Measurements from ENCODE around the gene EXOC4. TPM values are rescaled to one million over a fixed set of nuclear protein-coding genes. Genes with fewer than 3 reads are reported as not detected.

EXOC4 gene
- total and polyA plus RNA-seq, 2 of the 8 experiments (the other 6 are each of a cell fraction or from before 2014, with no cell fraction given) = 27.0 to 67.3 TPM

- TF ChIP-seq, protein P1, sequence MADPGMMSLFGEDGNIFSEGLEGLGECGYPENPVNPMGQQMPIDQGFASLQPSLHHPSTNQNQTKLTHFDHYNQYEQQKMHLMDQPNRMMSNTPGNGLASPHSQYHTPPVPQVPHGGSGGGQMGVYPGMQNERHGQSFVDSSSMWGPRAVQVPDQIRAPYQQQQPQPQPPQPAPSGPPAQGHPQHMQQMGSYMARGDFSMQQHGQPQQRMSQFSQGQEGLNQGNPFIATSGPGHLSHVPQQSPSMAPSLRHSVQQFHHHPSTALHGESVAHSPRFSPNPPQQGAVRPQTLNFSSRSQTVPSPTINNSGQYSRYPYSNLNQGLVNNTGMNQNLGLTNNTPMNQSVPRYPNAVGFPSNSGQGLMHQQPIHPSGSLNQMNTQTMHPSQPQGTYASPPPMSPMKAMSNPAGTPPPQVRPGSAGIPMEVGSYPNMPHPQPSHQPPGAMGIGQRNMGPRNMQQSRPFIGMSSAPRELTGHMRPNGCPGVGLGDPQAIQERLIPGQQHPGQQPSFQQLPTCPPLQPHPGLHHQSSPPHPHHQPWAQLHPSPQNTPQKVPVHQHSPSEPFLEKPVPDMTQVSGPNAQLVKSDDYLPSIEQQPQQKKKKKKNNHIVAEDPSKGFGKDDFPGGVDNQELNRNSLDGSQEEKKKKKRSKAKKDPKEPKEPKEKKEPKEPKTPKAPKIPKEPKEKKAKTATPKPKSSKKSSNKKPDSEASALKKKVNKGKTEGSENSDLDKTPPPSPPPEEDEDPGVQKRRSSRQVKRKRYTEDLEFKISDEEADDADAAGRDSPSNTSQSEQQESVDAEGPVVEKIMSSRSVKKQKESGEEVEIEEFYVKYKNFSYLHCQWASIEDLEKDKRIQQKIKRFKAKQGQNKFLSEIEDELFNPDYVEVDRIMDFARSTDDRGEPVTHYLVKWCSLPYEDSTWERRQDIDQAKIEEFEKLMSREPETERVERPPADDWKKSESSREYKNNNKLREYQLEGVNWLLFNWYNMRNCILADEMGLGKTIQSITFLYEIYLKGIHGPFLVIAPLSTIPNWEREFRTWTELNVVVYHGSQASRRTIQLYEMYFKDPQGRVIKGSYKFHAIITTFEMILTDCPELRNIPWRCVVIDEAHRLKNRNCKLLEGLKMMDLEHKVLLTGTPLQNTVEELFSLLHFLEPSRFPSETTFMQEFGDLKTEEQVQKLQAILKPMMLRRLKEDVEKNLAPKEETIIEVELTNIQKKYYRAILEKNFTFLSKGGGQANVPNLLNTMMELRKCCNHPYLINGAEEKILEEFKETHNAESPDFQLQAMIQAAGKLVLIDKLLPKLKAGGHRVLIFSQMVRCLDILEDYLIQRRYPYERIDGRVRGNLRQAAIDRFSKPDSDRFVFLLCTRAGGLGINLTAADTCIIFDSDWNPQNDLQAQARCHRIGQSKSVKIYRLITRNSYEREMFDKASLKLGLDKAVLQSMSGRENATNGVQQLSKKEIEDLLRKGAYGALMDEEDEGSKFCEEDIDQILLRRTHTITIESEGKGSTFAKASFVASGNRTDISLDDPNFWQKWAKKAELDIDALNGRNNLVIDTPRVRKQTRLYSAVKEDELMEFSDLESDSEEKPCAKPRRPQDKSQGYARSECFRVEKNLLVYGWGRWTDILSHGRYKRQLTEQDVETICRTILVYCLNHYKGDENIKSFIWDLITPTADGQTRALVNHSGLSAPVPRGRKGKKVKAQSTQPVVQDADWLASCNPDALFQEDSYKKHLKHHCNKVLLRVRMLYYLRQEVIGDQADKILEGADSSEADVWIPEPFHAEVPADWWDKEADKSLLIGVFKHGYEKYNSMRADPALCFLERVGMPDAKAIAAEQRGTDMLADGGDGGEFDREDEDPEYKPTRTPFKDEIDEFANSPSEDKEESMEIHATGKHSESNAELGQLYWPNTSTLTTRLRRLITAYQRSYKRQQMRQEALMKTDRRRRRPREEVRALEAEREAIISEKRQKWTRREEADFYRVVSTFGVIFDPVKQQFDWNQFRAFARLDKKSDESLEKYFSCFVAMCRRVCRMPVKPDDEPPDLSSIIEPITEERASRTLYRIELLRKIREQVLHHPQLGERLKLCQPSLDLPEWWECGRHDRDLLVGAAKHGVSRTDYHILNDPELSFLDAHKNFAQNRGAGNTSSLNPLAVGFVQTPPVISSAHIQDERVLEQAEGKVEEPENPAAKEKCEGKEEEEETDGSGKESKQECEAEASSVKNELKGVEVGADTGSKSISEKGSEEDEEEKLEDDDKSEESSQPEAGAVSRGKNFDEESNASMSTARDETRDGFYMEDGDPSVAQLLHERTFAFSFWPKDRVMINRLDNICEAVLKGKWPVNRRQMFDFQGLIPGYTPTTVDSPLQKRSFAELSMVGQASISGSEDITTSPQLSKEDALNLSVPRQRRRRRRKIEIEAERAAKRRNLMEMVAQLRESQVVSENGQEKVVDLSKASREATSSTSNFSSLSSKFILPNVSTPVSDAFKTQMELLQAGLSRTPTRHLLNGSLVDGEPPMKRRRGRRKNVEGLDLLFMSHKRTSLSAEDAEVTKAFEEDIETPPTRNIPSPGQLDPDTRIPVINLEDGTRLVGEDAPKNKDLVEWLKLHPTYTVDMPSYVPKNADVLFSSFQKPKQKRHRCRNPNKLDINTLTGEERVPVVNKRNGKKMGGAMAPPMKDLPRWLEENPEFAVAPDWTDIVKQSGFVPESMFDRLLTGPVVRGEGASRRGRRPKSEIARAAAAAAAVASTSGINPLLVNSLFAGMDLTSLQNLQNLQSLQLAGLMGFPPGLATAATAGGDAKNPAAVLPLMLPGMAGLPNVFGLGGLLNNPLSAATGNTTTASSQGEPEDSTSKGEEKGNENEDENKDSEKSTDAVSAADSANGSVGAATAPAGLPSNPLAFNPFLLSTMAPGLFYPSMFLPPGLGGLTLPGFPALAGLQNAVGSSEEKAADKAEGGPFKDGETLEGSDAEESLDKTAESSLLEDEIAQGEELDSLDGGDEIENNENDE (IDR thresholded peaks at IDR 0.05; ENCODE audit: insufficient replicate concordance, low read length) = no peak
- TF ChIP-seq TCF12 (IDR thresholded peaks at IDR 0.05; ENCODE audit: low read depth, low read length) (no peak), CEBPB (IDR thresholded peaks at IDR 0.05; ENCODE audit: low read depth, low read length) (no peak), BACH1 (IDR thresholded peaks at IDR 0.05; ENCODE audit: low read length) (no peak), TAF1 (IDR thresholded peaks at IDR 0.05; ENCODE audit: low read depth, low read length) (no peak), NANOG (IDR thresholded peaks at IDR 0.05; ENCODE audit: insufficient read depth, low read depth, low read length, poor library complexity, severe bottlenecking) (no peak), RFX5 (IDR thresholded peaks at IDR 0.05; ENCODE audit: borderline replicate concordance, low read depth, low read length) (no peak), SUZ12 (IDR thresholded peaks at IDR 0.05; ENCODE audit: low read length) (no peak), KDM1A (IDR thresholded peaks at IDR 0.05; ENCODE audit: borderline replicate concordance, low read length) (no peak), CBX8 (IDR thresholded peaks at IDR 0.05; ENCODE audit: borderline replicate concordance, low read depth, low read length) (no peak)
- TF ChIP-seq, protein P2, sequence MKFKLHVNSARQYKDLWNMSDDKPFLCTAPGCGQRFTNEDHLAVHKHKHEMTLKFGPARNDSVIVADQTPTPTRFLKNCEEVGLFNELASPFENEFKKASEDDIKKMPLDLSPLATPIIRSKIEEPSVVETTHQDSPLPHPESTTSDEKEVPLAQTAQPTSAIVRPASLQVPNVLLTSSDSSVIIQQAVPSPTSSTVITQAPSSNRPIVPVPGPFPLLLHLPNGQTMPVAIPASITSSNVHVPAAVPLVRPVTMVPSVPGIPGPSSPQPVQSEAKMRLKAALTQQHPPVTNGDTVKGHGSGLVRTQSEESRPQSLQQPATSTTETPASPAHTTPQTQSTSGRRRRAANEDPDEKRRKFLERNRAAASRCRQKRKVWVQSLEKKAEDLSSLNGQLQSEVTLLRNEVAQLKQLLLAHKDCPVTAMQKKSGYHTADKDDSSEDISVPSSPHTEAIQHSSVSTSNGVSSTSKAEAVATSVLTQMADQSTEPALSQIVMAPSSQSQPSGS (IDR thresholded peaks at IDR 0.05; ENCODE audit: low read length) = no peak
These were observed 199.7 kb downstream of the EXOC4 start (continued) for GRCh38 chr7:133452577-133452976.
